Measurements from ENCODE around the gene ISM1.
"Not testable (repeated sequence)": the region's sequence is repeated elsewhere in the genome, so short reads cannot be mapped to it uniquely, and the experiment has no call there.

The ISM1 gene

GRCh38 chr20:13221673-13222318, 722 bp downstream of the ISM1 start:
- FAIRE-seq (no peak), DNase-seq (ENCODE audit: low spot score) (peak; percentile 82)

GRCh38 chr20:13222319-13222716, 1.2 kb downstream of the ISM1 start:
- FAIRE-seq (no peak), DNase-seq (ENCODE audit: low spot score) (no peak)

- FAIRE-seq (no peak), DNase-seq (ENCODE audit: low spot score) (no peak)
Observed at GRCh38 chr20:13223736-13224520, 2.9 kb downstream of the ISM1 start.

GRCh38 chr20:13226367-13226766, 5.3 kb downstream of the ISM1 start:
- no peak for FAIRE-seq
- no peak for DNase-seq (ENCODE audit: low spot score)

GRCh38 chr20:13228771-13229170, 7.7 kb downstream of the ISM1 start:
- no peak for FAIRE-seq

GRCh38 chr20:13229538-13229937, 8.5 kb downstream of the ISM1 start:
- DNase-seq (ENCODE audit: low spot score) (no peak), FAIRE-seq (no peak)

More at GRCh38 chr20:13228771-13229170, 7.7 kb downstream of the ISM1 start:
- DNase-seq (ENCODE audit: low spot score), result no peak

GRCh38 chr20:13231031-13231752, 10.1 kb downstream of the ISM1 start:
- peak; percentile 33 for DNase-seq (ENCODE audit: low spot score)

GRCh38 chr20:13232999-13233398, 11.9 kb downstream of the ISM1 start:
- FAIRE-seq (no peak), DNase-seq (ENCODE audit: low spot score) (no peak)

More at GRCh38 chr20:13231031-13231752, 10.1 kb downstream of the ISM1 start:
- no peak for FAIRE-seq

GRCh38 chr20:13234961-13235360, 13.9 kb downstream of the ISM1 start:
- FAIRE-seq, result no peak
- no peak for DNase-seq (ENCODE audit: low spot score)

- FAIRE-seq; DNase-seq (ENCODE audit: low spot score): not testable (repeated sequence)
Observed at GRCh38 chr20:13236360-13236759, 15.3 kb downstream of the ISM1 start.

GRCh38 chr20:13236990-13237720, 16.1 kb downstream of the ISM1 start:
- DNase-seq (ENCODE audit: low spot score) (no peak), FAIRE-seq (no peak)

- FAIRE-seq, result no peak
- no peak for DNase-seq (ENCODE audit: low spot score)
Observed at GRCh38 chr20:13238001-13238653, 17.1 kb downstream of the ISM1 start.

GRCh38 chr20:13243826-13244376, 22.8 kb downstream of the ISM1 start:
- FAIRE-seq, result no peak
- DNase-seq (ENCODE audit: low spot score), result no peak

- FAIRE-seq, result no peak
- DNase-seq (ENCODE audit: low spot score), result no peak
Observed at GRCh38 chr20:13245250-13245723, 24.2 kb downstream of the ISM1 start.

- DNase-seq (ENCODE audit: low spot score) (no peak), FAIRE-seq (no peak)
Observed at GRCh38 chr20:13249118-13249797, 28.2 kb downstream of the ISM1 start.

GRCh38 chr20:13249798-13250170, 28.7 kb downstream of the ISM1 start:
- FAIRE-seq, result no peak

GRCh38 chr20:13250251-13250650, 29.2 kb downstream of the ISM1 start:
- FAIRE-seq (no peak), DNase-seq (ENCODE audit: low spot score) (no peak)

More at GRCh38 chr20:13249798-13250170, 28.7 kb downstream of the ISM1 start:
- DNase-seq (ENCODE audit: low spot score), result no peak

- no peak for FAIRE-seq
- DNase-seq (ENCODE audit: low spot score), result no peak
Observed at GRCh38 chr20:13251106-13251903, 30.2 kb downstream of the ISM1 start.

GRCh38 chr20:13251904-13252297, 30.8 kb downstream of the ISM1 start:
- DNase-seq (ENCODE audit: low spot score) (no peak), FAIRE-seq (no peak)
